K562 (cell line): ENCODE measurements around the gene ARMH4.

ENCODE experiments used
- NFYB ChIP-seq: IDR thresholded peaks from 2 replicates; pipeline ENCODE4 v1.6.1; 2011; ENCODE audit warnings: mild to moderate bottlenecking, moderate library complexity; ENCODE audit not compliant: insufficient read length; ENCODE audit errors: extremely low read depth
- TF ChIP-seq, protein P1 (sequence below): sonication (generic); formaldehyde crosslinking; IDR thresholded peaks from 2 replicates; pipeline ENCODE4 v1.8.0; 2023; ENCODE audit warnings: mild to moderate bottlenecking, missing genetic modification reagents

- TF ChIP-seq, protein P1, sequence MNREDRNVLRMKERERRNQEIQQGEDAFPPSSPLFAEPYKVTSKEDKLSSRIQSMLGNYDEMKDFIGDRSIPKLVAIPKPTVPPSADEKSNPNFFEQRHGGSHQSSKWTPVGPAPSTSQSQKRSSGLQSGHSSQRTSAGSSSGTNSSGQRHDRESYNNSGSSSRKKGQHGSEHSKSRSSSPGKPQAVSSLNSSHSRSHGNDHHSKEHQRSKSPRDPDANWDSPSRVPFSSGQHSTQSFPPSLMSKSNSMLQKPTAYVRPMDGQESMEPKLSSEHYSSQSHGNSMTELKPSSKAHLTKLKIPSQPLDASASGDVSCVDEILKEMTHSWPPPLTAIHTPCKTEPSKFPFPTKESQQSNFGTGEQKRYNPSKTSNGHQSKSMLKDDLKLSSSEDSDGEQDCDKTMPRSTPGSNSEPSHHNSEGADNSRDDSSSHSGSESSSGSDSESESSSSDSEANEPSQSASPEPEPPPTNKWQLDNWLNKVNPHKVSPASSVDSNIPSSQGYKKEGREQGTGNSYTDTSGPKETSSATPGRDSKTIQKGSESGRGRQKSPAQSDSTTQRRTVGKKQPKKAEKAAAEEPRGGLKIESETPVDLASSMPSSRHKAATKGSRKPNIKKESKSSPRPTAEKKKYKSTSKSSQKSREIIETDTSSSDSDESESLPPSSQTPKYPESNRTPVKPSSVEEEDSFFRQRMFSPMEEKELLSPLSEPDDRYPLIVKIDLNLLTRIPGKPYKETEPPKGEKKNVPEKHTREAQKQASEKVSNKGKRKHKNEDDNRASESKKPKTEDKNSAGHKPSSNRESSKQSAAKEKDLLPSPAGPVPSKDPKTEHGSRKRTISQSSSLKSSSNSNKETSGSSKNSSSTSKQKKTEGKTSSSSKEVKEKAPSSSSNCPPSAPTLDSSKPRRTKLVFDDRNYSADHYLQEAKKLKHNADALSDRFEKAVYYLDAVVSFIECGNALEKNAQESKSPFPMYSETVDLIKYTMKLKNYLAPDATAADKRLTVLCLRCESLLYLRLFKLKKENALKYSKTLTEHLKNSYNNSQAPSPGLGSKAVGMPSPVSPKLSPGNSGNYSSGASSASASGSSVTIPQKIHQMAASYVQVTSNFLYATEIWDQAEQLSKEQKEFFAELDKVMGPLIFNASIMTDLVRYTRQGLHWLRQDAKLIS (CRISPR knock-in tag): no peak
- TF ChIP-seq NFYB: no peak
These were observed 169.0 kb downstream of the ARMH4 start for GRCh38 chr14:57982804-57983634.
